Right kidney (tissue), 1 donor: ENCODE data around the gene CEP68.
A peak's percentile ranks its signal among the peaks of the same experiment; 100 is the strongest.

Experiments
- DNase-seq: peaks from one replicate; pipeline ENCODE4 v3.0.0-alpha.2; 2016

Gene CEP68

GRCh38 chr2:65057054-65057375 lies 799 bp downstream of the CEP68 start:
- DNase-seq: no peak

GRCh38 chr2:65057391-65058052 lies 1.3 kb downstream of the CEP68 start:
- DNase-seq: no peak

DNA sequence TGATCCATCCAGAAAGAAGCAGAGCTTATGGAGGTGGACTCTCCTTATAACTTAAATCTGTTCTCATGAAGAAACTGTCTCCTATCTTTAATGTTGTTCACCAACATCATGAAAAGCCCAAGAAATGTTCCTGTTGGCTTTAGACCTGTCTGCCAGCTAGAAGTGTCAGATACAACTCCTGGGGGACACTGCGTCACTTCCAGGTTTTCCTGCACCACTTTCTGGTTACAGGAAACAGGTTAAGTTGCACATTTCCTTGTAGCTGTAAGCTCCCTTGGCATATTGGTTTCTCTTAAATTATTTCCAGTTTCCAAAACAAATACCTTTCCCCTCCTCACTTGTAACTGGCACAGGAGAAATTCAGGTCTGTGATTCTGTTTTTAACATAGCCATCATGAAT lies 2.9 kb downstream of the CEP68 start:
- no peak for DNase-seq

GRCh38 chr2:65061146-65061909 lies 5.1 kb downstream of the CEP68 start:
- no peak for DNase-seq

GRCh38 chr2:65061910-65062339 lies 5.7 kb downstream of the CEP68 start:
- no peak for DNase-seq

DNA sequence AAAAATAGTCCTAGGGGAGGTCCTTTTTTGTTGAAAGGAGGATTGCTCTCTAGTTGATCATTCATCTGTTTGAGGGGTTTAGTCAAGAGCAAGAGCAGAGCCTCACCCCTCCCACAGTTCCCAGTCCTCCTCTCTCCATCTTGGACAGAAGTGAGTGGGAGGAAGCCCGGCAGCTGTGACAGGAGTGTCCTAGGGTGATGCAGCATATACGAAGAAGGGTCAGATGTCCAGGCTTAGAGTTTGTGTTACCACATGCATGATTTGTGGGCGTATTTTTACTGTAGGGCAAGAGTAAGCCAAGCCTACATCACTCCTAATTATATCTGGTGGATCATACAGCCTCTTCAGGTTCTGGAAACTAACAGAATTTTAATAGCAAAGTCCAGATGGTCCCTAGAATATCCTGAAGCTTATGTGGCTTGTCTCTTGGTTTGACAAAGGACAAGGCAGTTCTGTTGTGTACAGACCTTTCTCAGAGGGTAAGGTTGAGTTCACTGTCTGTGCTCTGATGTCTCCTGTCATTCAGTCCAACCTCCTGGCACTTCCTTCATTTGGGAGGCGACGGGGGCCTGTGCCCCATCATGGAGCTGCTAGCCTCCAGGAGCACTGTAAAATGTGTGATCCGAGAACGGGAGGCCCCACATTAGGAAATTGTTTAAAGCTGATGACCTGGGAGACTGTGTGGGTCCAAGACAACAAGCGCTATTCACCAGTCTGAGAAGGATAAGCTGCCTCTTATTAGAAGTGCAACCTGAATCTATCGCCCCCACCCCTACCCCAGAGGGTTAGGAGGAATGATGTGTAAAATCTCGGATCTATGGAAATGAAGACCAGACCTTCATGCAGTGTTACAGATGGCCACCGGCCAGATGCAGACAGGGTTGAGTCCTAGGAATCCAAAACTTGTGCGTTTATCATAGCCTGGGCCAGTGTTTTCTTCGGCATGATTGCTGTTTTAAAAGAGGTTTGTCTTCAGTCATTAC lies 6.9 kb downstream of the CEP68 start:
- DNase-seq: no peak

GRCh38 chr2:65064728-65065552 lies 8.7 kb downstream of the CEP68 start:
- DNase-seq: peak; percentile 37

DNA sequence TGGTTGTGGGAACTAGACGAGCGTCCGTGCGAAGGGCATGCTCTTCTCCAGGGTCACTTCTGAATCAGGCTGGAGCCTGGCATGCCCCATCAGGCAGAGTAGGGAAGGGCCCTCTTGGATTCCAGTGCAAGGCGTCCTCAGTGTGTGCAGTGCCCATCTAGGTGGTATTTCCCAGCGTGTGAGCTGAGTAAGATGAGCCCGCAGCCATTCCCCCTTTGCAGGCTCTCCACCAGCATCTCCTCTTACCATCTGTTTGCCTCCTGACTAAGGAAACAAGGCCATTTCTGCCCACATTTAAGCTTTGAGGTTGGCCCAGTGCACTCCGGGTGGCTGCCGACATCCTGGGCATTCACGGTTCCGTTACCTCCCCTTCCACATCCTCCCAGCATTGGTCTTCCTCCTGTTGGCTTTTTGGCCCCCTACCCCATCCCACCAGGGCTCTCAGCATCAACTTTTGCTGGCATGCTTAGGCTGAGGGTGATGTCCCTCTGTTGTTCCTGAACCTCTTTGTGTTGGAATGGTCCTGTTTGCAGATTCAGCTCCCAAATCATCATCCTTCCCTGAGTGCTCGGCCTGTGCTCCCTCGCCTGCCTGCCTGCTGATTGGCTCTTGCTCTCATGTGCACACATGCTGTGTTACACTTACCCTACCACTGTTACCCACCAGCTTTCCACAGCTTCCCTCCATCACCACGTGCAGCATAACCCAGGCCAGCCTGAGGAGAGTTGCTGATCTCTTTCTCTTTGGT lies 11.8 kb downstream of the CEP68 start:
- no peak for DNase-seq

DNA sequence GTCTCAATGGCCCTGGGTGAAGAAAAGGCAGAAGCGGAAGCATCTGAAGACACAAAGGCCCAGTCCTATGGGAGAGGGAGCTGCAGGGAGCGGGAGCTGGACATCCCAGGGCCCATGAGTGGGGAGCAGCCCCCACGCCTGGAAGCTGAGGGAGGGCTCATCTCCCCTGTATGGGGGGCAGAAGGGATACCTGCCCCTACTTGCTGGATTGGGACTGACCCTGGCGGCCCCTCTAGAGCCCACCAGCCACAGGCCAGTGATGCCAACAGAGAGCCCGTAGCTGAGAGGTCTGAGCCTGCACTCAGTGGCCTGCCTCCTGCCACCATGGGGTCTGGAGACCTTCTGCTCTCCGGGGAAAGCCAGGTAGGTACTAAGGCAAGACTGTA lies 13.2 kb downstream of the CEP68 start:
- DNase-seq: no peak

GRCh38 chr2:65070172-65070830 lies 14.1 kb downstream of the CEP68 start:
- no peak for DNase-seq

DNA sequence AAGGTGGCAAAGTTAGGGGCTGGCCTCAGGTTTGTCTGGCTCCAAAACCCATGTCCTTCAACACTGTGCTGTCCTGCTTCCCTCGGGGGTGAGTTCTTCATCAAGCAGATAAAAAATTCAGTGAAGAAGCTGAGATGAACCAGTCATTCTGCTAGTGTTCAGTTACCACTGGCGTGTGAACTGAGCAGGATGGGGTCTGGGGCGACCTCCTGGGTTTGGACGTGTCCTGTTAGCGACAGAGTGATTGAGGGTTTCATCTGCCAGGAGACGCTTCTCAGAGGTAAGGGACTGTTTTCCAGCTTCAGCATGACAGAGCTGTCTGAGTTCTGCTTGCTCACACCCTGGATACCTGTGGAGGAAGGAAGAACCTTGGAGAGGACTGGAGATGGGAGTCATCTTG lies 14.6 kb downstream of the CEP68 start:
- no peak for DNase-seq

DNA sequence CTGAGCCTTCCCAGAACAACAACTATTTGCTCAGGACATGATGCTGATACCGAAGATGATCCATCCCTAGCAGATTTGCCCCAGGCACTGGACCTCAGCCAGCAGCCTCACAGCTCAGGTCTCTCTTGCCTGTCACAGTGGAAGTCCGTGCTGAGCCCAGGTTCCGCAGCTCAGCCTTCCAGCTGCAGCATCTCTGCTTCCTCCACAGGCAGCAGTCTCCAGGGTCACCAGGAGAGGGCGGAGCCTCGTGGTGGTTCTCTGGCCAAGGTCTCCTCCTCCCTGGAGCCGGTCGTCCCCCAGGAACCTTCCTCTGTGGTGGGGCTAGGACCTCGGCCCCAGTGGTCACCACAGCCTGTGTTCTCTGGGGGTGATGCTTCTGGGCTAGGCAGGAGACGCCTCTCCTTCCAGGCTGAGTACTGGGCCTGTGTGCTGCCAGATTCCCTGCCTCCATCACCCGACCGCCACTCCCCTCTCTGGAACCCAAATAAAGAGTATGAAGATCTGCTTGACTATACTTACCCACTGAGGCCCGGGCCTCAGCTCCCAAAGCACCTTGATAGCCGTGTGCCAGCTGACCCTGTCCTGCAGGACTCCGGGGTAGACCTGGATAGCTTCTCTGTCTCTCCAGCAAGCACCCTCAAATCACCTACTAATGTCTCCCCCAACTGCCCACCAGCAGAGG lies 15.4 kb downstream of the CEP68 start:
- no peak for DNase-seq

DNA sequence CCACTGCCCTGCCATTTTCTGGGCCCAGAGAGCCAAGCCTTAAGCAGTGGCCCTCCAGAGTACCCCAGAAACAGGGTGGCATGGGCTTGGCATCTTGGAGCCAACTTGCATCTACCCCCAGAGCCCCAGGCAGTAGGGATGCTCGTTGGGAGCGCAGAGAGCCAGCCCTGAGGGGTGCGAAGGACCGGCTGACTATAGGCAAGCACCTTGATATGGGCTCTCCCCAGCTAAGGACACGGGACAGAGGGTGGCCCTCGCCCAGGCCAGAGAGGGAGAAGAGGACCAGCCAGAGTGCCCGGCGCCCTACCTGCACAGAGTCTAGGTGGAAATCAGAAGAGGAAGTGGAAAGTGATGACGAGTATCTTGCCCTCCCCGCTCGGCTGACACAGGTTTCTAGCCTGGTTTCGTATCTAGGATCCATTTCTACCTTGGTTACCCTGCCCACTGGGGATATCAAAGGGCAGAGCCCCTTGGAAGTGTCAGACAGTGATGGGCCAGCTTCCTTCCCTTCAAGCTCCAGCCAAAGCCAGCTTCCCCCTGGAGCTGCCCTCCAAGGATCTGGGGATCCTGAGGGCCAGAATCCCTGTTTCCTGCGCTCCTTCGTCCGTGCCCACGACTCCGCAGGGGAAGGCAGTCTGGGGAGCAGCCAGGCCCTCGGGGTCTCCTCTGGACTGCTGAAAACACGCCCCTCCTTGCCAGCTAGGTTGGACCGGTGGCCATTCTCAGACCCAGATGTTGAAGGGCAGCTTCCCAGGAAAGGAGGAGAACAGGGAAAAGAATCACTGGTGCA lies 16.2 kb downstream of the CEP68 start:
- no peak for DNase-seq

DNA sequence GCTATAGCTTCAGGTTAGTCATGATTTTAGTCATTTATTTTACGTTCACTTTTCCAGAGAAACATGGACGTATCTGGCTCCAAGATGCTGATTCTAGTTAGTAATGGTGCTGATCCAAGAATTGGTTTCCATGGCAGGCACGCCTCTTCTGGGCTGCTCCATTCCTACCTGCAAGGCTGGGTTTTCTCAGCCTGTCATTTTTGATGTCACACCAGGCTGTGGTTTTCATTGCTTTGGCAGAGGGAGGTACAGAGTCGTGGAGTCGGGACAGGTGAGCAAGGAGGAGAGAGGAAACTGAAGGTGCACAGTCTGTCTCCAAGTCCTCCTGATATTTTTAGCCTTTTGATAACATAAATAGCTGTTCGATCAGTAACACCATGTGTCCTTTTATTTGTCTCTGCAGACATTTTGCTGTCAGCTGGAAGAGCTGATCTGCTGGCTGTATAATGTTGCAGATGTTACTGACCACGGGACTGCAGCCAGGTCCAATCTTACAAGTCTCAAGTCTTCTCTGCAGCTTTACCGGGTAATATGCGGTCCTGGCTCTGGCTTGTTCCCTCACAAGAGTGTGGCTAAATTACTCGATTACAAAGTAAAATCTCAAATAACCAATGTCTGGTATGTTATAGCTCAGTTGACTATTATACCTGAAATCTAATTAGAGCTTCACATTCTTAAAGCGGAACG lies 17.8 kb downstream of the CEP68 start:
- no peak for DNase-seq

- no peak for DNase-seq
Measured at GRCh38 chr2:65075176-65075575, 19.0 kb downstream of the CEP68 start.

- no peak for DNase-seq
Measured at GRCh38 chr2:65075605-65076344, 19.6 kb downstream of the CEP68 start.

DNA sequence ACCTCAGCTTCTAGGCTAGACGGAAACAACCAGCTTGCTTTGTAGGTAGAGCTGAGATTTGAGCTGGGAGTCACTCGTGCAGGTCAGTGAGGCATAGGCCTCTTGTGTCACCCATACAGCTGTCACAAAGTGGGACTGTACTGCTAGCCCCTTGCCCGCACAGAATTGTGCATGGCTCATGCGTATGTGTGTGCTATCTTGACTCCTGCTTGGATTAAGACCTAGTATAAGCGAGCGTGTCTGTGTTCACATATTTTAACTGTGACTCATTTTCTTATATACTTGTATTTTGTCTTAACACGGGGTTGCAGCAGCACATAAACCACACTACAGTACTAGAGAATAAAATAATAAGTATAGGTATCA lies 20.1 kb downstream of the CEP68 start:
- DNase-seq: no peak

DNA sequence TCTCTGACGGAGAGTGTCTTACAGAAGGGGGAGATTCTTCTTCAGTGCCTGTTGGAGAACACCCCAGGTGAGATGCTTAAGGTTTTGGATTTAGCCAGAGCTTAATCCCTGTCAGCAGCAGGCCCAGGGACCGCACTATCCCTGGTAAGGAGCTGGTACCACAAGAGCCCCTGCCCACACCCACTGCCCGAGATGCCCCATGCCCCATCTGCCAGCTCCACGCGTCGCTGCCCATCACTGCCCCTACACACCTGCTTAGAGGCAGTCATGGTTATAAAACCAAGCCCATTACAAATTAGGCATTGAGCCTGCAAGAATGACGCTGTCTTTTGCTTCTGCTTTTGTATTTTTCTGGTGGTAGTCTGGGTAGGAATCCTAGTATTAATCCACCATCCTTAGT lies 21.7 kb downstream of the CEP68 start:
- no peak for DNase-seq
